ENCODE data around the gene BUD31.

GRCh38 chr7:99392659-99393354 is 16.0 kb upstream of the BUD31 start:
- no peak for TF ChIP-seq CTCF (conservative IDR thresholded peaks at IDR 0.05; ENCODE audit: low read depth, low read length)
- no peak for TF ChIP-seq RFX5 (IDR thresholded peaks at IDR 0.05; ENCODE audit: low read depth, low read length)
- no peak for TF ChIP-seq MAZ (IDR thresholded peaks at IDR 0.05; ENCODE audit: borderline replicate concordance, low read depth, low read length)

All from IMR-90 (cell line).